ENCODE data around the gene HAAO. TPM values are rescaled to one million over a fixed set of nuclear protein-coding genes. Genes with fewer than 3 reads are reported as not detected.

HAAO gene
- polyA plus RNA-seq, 3 donors, result 42.6 to 53.6 (median 49.0) TPM

Other genes with a start within 250 kb of the HAAO start
- 10 to 100 TPM; 63.0 to 74.2 (median 70.5) TPM for gene MTA3, start 224.0 kb downstream of the HAAO start, polyA plus RNA-seq (ENCODE audit: insufficient read length in 3 of 3)
- 10 to 100 TPM in 2 of 3 donors, 1 to 10 TPM in 1; 9.8 to 13.4 (median 12.8) TPM for gene OXER1, start 28.4 kb downstream of the HAAO start, polyA plus RNA-seq (ENCODE audit: insufficient read length in 3 of 3)

Measured in renal pelvis (tissue), 3 donors.